ENCODE results near the gene RHBDF2. TPM values are rescaled to one million over a fixed set of nuclear protein-coding genes. Genes with fewer than 3 reads are reported as not detected.

RHBDF2 gene
- total RNA-seq, 5 donors from 2014 or later (not counting 1 experiment from before 2014, with no cell fraction given): 35.2 to 99.0 (median 74.0) TPM

DNA sequence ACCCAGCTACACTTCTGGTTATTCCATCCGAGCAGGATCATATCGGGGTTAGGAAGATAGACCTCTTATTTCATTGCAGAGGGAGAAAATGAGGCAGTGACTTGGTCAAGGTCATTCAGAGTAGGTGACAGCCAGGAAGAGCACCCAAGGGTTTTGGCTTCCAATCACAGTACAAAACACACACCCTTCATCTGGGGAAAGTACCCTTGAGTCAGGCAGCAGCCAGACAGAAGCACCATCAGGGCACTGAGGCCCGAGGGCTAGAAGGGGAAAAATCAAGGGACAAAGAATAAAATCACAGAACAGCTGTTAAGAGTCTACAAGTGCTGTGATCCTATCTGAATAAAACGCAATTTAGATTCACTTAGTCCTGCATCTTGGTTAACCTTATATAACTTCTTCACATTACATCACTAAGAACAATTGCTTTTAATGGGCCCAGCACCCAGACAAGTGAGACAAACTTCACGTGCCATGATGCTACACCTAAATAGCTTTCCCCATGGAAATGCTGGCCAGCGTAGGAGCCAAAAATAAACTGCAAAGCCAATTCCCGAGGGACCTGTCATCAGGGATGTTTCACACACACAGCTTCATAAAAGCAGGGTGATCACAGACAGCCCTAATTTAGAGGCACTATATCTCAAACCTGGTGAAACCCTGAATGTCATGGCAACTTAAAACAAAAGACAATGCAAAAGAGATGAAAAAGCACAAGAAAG, 53.1 kb downstream of the RHBDF2 start:
- H3K27me3 ChIP-seq (replicated peaks in 1 of 2; ENCODE audit: control insufficient read depth in 2 of 2, extremely low read depth in 1 of 2, insufficient read depth in 2 of 2, low read length in 1 of 2): no peaks in the 10 kb centered on the region
- no peak overlapping the region for H3K4me3 Mint-ChIP-seq
- CTCF ChIA-PET: interaction anchor here in 1 of 2 donors (0.5 to 0.8 kb wide), 3 partner anchors 13 to 342 kb away, joined by 3 read pairs; no protein-coding TSS in a partner anchor
- H3K27ac Mint-ChIP-seq: no peak overlapping the region
- DNase-seq (no peak), ATAC-seq (replicated peaks in 1 of 4) (no peak)
- H3K36me3 ChIP-seq (ENCODE audit: control insufficient read depth in 2 of 2, extremely low read depth in 1 of 2, insufficient read depth in 1 of 2, low read length in 1 of 2): peaks cover 0 to 4% of the 10 kb centered on the region in 2 donors
- WGBS (ENCODE audit: insufficient coverage): 94% methylated on average over 5 of the region's 7 CpGs
- no peaks in the 10 kb centered on the region for H3K27me3 Mint-ChIP-seq
- H3K4me1 Mint-ChIP-seq: peaks cover 79 to 83% (median 82%) of the 10 kb centered on the region in 3 donors
- H3K36me3 Mint-ChIP-seq: peaks cover 3% of the 10 kb centered on the region
- H3K4me3 ChIP-seq (ENCODE audit: control insufficient read depth in 1 of 2, extremely low read depth in 1 of 2, low read length in 1 of 2): no peak overlapping the region
- peaks cover 10 to 17% of the 10 kb centered on the region in 2 experiments for H3K4me1 ChIP-seq (ENCODE audit: control insufficient read depth in 1 of 2, extremely low read depth in 1 of 2, insufficient read depth in 2 of 2, low read length in 2 of 2)
- H3K9me3 ChIP-seq: no peaks in the 10 kb centered on the region
- H3K27ac ChIP-seq (ENCODE audit: low read length): no peak overlapping the region
- H3K9me3 Mint-ChIP-seq: no peaks in the 10 kb centered on the region
- POLR2A ChIA-PET: interaction anchor here (0.6 to 0.7 kb wide), 3 partner anchors 14 to 280 kb away, joined by 3 to 10 read pairs (median 8); no protein-coding TSS in a partner anchor

- Histone ChIP-seq H3K27me3 (replicated peaks in 1 of 2; ENCODE audit: control insufficient read depth in 2 of 2, extremely low read depth in 1 of 2, insufficient read depth in 2 of 2, low read length in 1 of 2) (no peaks in the 10 kb centered on the region), H3K4me1 (ENCODE audit: control insufficient read depth in 1 of 2, extremely low read depth in 1 of 2, insufficient read depth in 2 of 2, low read length in 2 of 2) (peaks cover 8 to 18% of the 10 kb centered on the region in 2 experiments), H3K27ac (ENCODE audit: low read length) (no peak overlapping the region), H3K4me3 (ENCODE audit: control insufficient read depth in 1 of 2, extremely low read depth in 1 of 2, low read length in 1 of 2) (no peak overlapping the region), H3K36me3 (ENCODE audit: control insufficient read depth in 2 of 2, extremely low read depth in 1 of 2, insufficient read depth in 1 of 2, low read length in 1 of 2) (peaks cover 0 to 6% of the 10 kb centered on the region in 2 donors), H3K9me3 (no peaks in the 10 kb centered on the region)
- ChIA-PET CTCF (interaction anchor here in 1 of 2 donors (1.0 kb wide), 1 partner anchor 19 kb away, joined by 3 read pairs; no protein-coding TSS in a partner anchor), POLR2A (no interaction called here)
- no peak for DNase-seq
- no peak overlapping the region for H3K4me3 Mint-ChIP-seq
- H3K27ac Mint-ChIP-seq: no peak overlapping the region
- ATAC-seq (replicated peaks in 1 of 4): no peak
- H3K9me3 Mint-ChIP-seq: no peaks in the 10 kb centered on the region
- 95% methylated on average over 7 of the region's 9 CpGs for WGBS (ENCODE audit: insufficient coverage)
- peaks cover 84 to 88% (median 87%) of the 10 kb centered on the region in 3 donors for H3K4me1 Mint-ChIP-seq
- H3K27me3 Mint-ChIP-seq: no peaks in the 10 kb centered on the region
- peaks cover 8% of the 10 kb centered on the region for H3K36me3 Mint-ChIP-seq
Measured at GRCh38 chr17:76446449-76447231, 54.6 kb downstream of the RHBDF2 start.

DNA sequence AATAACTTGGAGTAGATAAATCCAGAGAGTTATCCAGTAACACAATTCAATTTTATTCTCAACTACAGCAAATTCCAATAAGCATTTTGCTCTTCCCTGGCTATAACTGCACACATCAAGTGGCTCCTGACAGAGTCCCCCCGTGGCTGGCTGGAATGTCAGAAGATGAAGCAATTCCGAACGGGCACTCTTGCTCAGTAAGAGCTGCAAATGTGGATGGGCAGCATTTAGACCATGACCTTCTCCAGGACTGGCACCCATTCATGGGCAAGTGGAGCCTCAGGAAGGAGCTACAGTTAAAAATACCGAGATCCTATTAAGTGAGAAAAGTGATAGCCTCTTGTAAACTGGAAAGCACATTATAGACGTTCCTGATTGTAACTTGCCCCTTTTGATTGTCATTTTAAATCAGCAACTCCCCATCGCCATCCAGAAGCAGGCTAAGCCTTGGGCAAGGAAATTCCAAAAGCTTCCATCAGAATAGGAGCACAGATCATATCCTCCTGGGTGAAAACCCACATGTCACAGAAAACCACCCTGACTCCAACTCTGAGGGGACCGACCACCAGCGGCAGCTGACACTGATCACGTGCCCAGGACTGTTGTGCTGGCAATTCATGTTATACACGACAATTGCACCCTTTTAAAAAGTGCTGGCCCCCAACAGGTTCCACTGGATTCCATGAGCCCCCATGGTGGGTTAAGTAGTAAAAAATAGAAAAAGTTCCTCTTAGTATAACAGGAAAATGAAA, 55.4 kb downstream of the RHBDF2 start:
- DNase-seq (no peak), ATAC-seq (replicated peaks in 1 of 4) (no peak)
- Histone ChIP-seq H3K36me3 (ENCODE audit: control insufficient read depth in 2 of 2, extremely low read depth in 1 of 2, insufficient read depth in 1 of 2, low read length in 1 of 2) (peaks cover 0 to 6% of the 10 kb centered on the region in 2 donors), H3K4me3 (ENCODE audit: control insufficient read depth in 1 of 2, extremely low read depth in 1 of 2, low read length in 1 of 2) (no peak overlapping the region), H3K9me3 (no peaks in the 10 kb centered on the region), H3K27ac (ENCODE audit: low read length) (no peak overlapping the region), H3K27me3 (replicated peaks in 1 of 2; ENCODE audit: control insufficient read depth in 2 of 2, extremely low read depth in 1 of 2, insufficient read depth in 2 of 2, low read length in 1 of 2) (no peaks in the 10 kb centered on the region), H3K4me1 (ENCODE audit: control insufficient read depth in 1 of 2, extremely low read depth in 1 of 2, insufficient read depth in 2 of 2, low read length in 2 of 2) (peaks cover 4 to 11% of the 10 kb centered on the region in 2 experiments)
- no peaks in the 10 kb centered on the region for H3K27me3 Mint-ChIP-seq
- H3K9me3 Mint-ChIP-seq: no peaks in the 10 kb centered on the region
- no peak overlapping the region for H3K4me3 Mint-ChIP-seq
- H3K36me3 Mint-ChIP-seq: peaks cover 8% of the 10 kb centered on the region
- H3K4me1 Mint-ChIP-seq: peaks cover 83 to 87% (median 86%) of the 10 kb centered on the region in 3 donors
- H3K27ac Mint-ChIP-seq: no peak overlapping the region
- WGBS (ENCODE audit: insufficient coverage): 96% methylated on average over 7 of the region's 10 CpGs
- ChIA-PET CTCF (interaction anchor here in 1 of 2 donors (1.0 kb wide), 1 partner anchor 18 kb away, joined by 3 read pairs; no protein-coding TSS in a partner anchor), POLR2A (no interaction called here)

DNA sequence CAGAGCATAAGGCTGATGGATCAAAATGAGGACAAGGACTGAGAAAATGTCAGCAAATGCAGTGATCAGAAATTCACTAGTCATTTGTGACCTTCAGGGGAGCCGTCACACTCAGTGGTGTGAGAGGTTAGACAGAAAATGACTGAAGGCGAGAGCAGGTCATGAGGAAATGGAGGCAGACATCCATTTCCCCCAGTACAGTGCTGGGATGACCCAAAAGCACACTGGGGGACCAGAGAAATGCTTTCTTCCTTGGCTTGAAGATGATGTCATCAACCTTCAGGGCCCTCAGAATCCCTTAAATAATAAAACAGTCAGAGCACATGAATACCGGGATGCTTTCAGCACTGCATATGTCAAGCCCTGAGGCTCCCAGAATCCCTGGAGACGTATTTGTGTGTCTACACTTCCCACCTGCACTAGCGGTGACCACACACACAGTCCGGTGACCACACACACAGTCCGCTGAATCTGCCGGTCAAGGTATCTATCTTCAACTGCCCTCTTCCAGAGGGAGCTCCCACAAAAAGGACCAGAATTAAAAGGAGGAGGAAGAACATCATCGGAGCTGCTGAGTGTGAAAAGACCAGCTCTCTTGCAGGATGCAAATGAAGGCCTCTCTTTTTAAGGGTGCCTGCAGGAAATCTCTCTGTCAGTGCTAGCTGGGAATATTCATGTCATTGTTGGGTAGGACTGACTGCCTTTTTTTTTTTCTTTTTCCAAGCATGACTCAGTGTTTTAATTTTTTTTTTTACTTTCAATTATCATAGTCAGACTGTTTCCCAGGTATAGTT, 56.5 kb downstream of the RHBDF2 start:
- peaks cover 77 to 85% (median 83%) of the 10 kb centered on the region in 3 donors for H3K4me1 Mint-ChIP-seq
- H3K27ac ChIP-seq (ENCODE audit: low read length): no peak overlapping the region
- no peak overlapping the region for H3K4me3 Mint-ChIP-seq
- ATAC-seq (replicated peaks in 1 of 4): no peak
- H3K9me3 ChIP-seq: no peaks in the 10 kb centered on the region
- POLR2A ChIA-PET: no interaction called here
- 88% methylated on average over 2 of the region's 9 CpGs for WGBS (ENCODE audit: insufficient coverage)
- DNase-seq: no peak
- H3K9me3 Mint-ChIP-seq: no peaks in the 10 kb centered on the region
- H3K36me3 Mint-ChIP-seq: peaks cover 8% of the 10 kb centered on the region
- peaks cover 4 to 10% of the 10 kb centered on the region in 2 experiments for H3K4me1 ChIP-seq (ENCODE audit: control insufficient read depth in 1 of 2, extremely low read depth in 1 of 2, insufficient read depth in 2 of 2, low read length in 2 of 2)
- H3K4me3 ChIP-seq (ENCODE audit: control insufficient read depth in 1 of 2, extremely low read depth in 1 of 2, low read length in 1 of 2): no peak overlapping the region
- H3K27me3 ChIP-seq (replicated peaks in 1 of 2; ENCODE audit: control insufficient read depth in 2 of 2, extremely low read depth in 1 of 2, insufficient read depth in 2 of 2, low read length in 1 of 2): no peaks in the 10 kb centered on the region
- CTCF ChIA-PET: interaction anchor here in 1 of 2 donors (1.3 kb wide), 1 partner anchor 9 kb away, joined by 3 read pairs; the partner anchor contains the start of gene UBE2O
- no peaks in the 10 kb centered on the region for H3K27me3 Mint-ChIP-seq
- peaks cover 0 to 6% of the 10 kb centered on the region in 2 donors for H3K36me3 ChIP-seq (ENCODE audit: control insufficient read depth in 2 of 2, extremely low read depth in 1 of 2, insufficient read depth in 1 of 2, low read length in 1 of 2)
- H3K27ac Mint-ChIP-seq: no peak overlapping the region

DNA sequence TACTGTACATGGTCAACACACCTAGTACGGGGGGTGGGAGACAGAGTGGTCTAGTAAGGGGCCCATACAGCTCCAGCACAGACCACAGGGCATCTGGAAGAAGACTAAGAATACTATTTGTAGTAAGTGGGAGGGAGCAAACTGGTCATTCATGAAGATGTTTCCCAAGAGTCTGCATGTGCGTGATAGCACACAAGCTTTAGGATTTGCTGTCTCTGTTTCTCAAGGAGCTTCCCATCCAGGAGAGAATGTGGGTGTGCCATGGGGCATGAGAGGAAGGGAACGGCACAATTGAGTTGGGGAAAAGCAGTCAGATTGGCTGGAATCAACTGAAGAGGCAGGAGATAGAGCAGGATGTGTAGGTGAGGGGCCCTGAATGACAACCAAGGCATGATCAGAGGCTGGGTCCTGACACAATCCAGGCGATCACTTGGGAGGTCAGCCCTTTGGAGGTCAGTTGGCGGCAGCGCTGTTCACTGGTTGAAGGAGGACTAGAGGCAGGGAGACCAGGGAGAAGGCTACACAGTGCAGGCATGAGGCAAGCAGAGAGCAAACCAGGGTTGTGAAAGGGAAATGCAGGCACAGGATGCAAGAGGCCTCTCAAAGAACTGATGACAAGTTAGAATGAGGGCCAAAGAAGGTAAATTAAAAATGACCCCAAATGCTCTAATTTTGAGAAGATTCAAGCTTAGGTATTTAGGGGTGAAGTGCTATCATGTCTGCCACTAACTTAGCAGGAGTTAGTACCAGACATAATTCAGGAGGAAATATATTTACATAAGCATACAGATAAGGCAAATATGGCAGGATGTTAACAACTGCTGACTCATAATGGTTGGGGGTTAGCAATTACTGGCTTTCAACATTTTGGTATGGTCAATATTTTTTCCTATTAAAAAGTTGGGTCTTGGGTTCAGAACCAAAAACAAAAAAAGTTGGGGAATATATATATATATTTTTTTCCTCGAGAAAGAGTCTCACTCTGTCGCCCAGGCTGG, 58.6 kb downstream of the RHBDF2 start:
- Histone ChIP-seq H3K36me3 (ENCODE audit: control insufficient read depth in 2 of 2, extremely low read depth in 1 of 2, insufficient read depth in 1 of 2, low read length in 1 of 2) (peaks cover 0 to 2% of the 10 kb centered on the region in 2 donors), H3K27me3 (replicated peaks in 1 of 2; ENCODE audit: control insufficient read depth in 2 of 2, extremely low read depth in 1 of 2, insufficient read depth in 2 of 2, low read length in 1 of 2) (no peaks in the 10 kb centered on the region), H3K9me3 (no peaks in the 10 kb centered on the region), H3K4me1 (ENCODE audit: control insufficient read depth in 1 of 2, extremely low read depth in 1 of 2, insufficient read depth in 2 of 2, low read length in 2 of 2) (peaks cover 4 to 10% of the 10 kb centered on the region in 2 experiments), H3K4me3 (ENCODE audit: control insufficient read depth in 1 of 2, extremely low read depth in 1 of 2, low read length in 1 of 2) (no peak overlapping the region), H3K27ac (ENCODE audit: low read length) (no peak overlapping the region)
- H3K36me3 Mint-ChIP-seq: peaks cover 8% of the 10 kb centered on the region
- no peak for DNase-seq
- no peak for ATAC-seq (replicated peaks in 1 of 4)
- H3K4me1 Mint-ChIP-seq: peaks cover 66 to 81% (median 80%) of the 10 kb centered on the region in 3 donors
- H3K27me3 Mint-ChIP-seq: no peaks in the 10 kb centered on the region
- WGBS (ENCODE audit: insufficient coverage): 96% methylated on average over 6 of the region's 8 CpGs
- POLR2A ChIA-PET: interaction anchor here in 1 of 2 donors (0.5 kb wide), 1 partner anchor 1312 kb away, joined by 4 read pairs; no protein-coding TSS in a partner anchor
- H3K9me3 Mint-ChIP-seq: no peaks in the 10 kb centered on the region
- CTCF ChIA-PET: no interaction called here
- H3K4me3 Mint-ChIP-seq: no peak overlapping the region
- H3K27ac Mint-ChIP-seq: no peak overlapping the region

All from T-cell (primary cell).